Mesenchymal stem cell (in vitro differentiated cells and primary cell): ENCODE results near the gene KRT12.

Experiments
- DNase-seq: peaks from one replicate; pipeline ENCODE4 v3.0.0-alpha.2; 2013
- H2AFZ ChIP-seq: one replicate; pipeline ENCODE4 v1.6.1; 2013; ENCODE audit warnings: low read depth, mild to moderate bottlenecking, control low read depth, inconsistent platforms, low read length, moderate library complexity
- H2AK5ac ChIP-seq: 2 replicates; pipeline ENCODE4 v1.6.1; 2013; ENCODE audit warnings: low read length, moderate library complexity, mild to moderate bottlenecking, inconsistent platforms; ENCODE audit not compliant: severe bottlenecking
- H2BK120ac ChIP-seq: one replicate; pipeline ENCODE4 v1.6.1; 2013; ENCODE audit warnings: low read depth, mild to moderate bottlenecking, inconsistent platforms, low read length, moderate library complexity
- H2BK12ac ChIP-seq, 2 experiments: one replicate each; pipeline ENCODE4 v1.6.1; 2013; ENCODE audit warnings: inconsistent platforms in 2 of 2, low read length in 2 of 2, mild to moderate bottlenecking in 2 of 2, moderate library complexity in 2 of 2, control low read depth in 1 of 2
- H2BK15ac ChIP-seq: one replicate; pipeline ENCODE4 v1.6.1; 2013; ENCODE audit warnings: mild to moderate bottlenecking, low read depth, inconsistent platforms; ENCODE audit not compliant: poor library complexity, severe bottlenecking
- H2BK5ac ChIP-seq: 2 replicates; pipeline ENCODE4 v1.6.1; 2013; ENCODE audit warnings: low read depth, mild to moderate bottlenecking, low read length, control low read depth, inconsistent platforms; ENCODE audit not compliant: poor library complexity, severe bottlenecking
- H3K14ac ChIP-seq, 2 experiments: one replicate each; pipeline ENCODE4 v1.6.1; 2013; ENCODE audit warnings: inconsistent platforms in 2 of 2, low read length in 2 of 2, control low read depth in 1 of 2, mild to moderate bottlenecking in 1 of 2, moderate library complexity in 1 of 2
- H3K18ac ChIP-seq, 2 experiments: one replicate each; pipeline ENCODE4 v1.6.1; 2013; ENCODE audit warnings: inconsistent platforms in 2 of 2, low read length in 2 of 2, control low read depth in 1 of 2, low read depth in 1 of 2, mild to moderate bottlenecking in 1 of 2
- H3K23ac ChIP-seq, 2 experiments: one replicate each; pipeline ENCODE4 v1.6.1; 2013; ENCODE audit warnings: inconsistent platforms in 2 of 2, low read length in 2 of 2, mild to moderate bottlenecking in 2 of 2, moderate library complexity in 2 of 2, control low read depth in 1 of 2
- H3K27ac ChIP-seq: 2 replicates; pipeline ENCODE4 v1.5.1; 2013; ENCODE audit warnings: mild to moderate bottlenecking, moderate library complexity, low read length, control low read depth, inconsistent platforms; ENCODE audit not compliant: poor library complexity, severe bottlenecking
- H3K27me3 ChIP-seq, 2 experiments: 2 replicates each; pipeline versions ENCODE4 v1.6.1 to v1.7.0; 2013; ENCODE audit warnings: low read length in 2 of 2, mild to moderate bottlenecking in 2 of 2, moderate library complexity in 2 of 2, control low read depth in 1 of 2, inconsistent platforms in 1 of 2; ENCODE audit not compliant: control insufficient read depth in 1 of 2, insufficient read depth in 1 of 2
- H3K36me3 ChIP-seq, 2 experiments: 2 replicates each; pipeline versions ENCODE4 v1.6.1 to v1.7.0; 2013; ENCODE audit warnings: low read length in 2 of 2, control low read depth in 1 of 2, inconsistent platforms in 1 of 2, low read depth in 1 of 2, mild to moderate bottlenecking in 1 of 2; ENCODE audit not compliant: insufficient read depth in 2 of 2, control insufficient read depth in 1 of 2
- H3K4ac ChIP-seq, 2 experiments: one replicate each; pipeline ENCODE4 v1.6.1; 2013; ENCODE audit warnings: inconsistent platforms in 2 of 2, low read length in 2 of 2, mild to moderate bottlenecking in 2 of 2, moderate library complexity in 2 of 2, control low read depth in 1 of 2, low read depth in 1 of 2
- H3K4me1 ChIP-seq: 2 replicates; pipeline ENCODE4 v1.6.1; 2013; ENCODE audit warnings: low read depth, low read length, control low read depth; ENCODE audit not compliant: control insufficient read depth, insufficient read depth
- H3K4me2 ChIP-seq: 2 replicates; pipeline ENCODE4 v1.6.1; 2013; ENCODE audit warnings: low read length, mild to moderate bottlenecking, inconsistent platforms; ENCODE audit not compliant: poor library complexity, severe bottlenecking
- H3K4me3 ChIP-seq, 2 experiments: 2 replicates each; pipeline versions ENCODE4 v1.5.1 to v1.7.0; 2013; ENCODE audit warnings: low read length in 2 of 2, mild to moderate bottlenecking in 2 of 2, control low read depth in 1 of 2, low read depth in 1 of 2; ENCODE audit not compliant: insufficient read depth in 1 of 2
- H3K79me1 ChIP-seq: replicated peaks from 2 replicates; pipeline ENCODE4 v1.6.1; 2013; ENCODE audit warnings: mild to moderate bottlenecking, control low read depth, low read length, inconsistent platforms; ENCODE audit not compliant: poor library complexity, severe bottlenecking
- H3K9ac ChIP-seq: 2 replicates; pipeline ENCODE4 v1.7.0; 2013; ENCODE audit warnings: mild to moderate bottlenecking, low read length, moderate library complexity
- H3K9me3 ChIP-seq: 2 replicates; pipeline ENCODE4 v1.7.0; 2013; ENCODE audit warnings: mild to moderate bottlenecking, low read length; ENCODE audit not compliant: control insufficient read depth
- H4K8ac ChIP-seq: one replicate; pipeline ENCODE4 v1.6.1; 2013; ENCODE audit warnings: inconsistent platforms, mild to moderate bottlenecking, low read length, moderate library complexity
- H4K91ac ChIP-seq: one replicate; pipeline ENCODE4 v1.6.1; 2013; ENCODE audit warnings: mild to moderate bottlenecking, low read length, inconsistent platforms
- WGBS: methylation state at CpG from one replicate; pipeline ENCODE4 v1.1.7; 2013; ENCODE audit warnings: mixed read lengths; 5-methylcytosine and 5-hydroxymethylcytosine counted together

Gene KRT12

GRCh38 chr17:40822132-40822812, 44.8 kb downstream of the KRT12 start, which contains the start of gene KRT10:
KRT10 (minus strand) TSS chr17:40822614; CDS start chr17:40822585, 29 bp downstream.
- no peak within 1 kb of the TSS for H3K9ac ChIP-seq
- H3K36me3 ChIP-seq = peaks cover 7 to 16% of the 10 kb centered on the region in 2 experiments
- peaks cover 17% of the 10 kb centered on the region for H3K79me1 ChIP-seq
- H2BK5ac ChIP-seq = no peak within 1 kb of the TSS
- no peak within 1 kb of the TSS for H3K4me2 ChIP-seq
- H4K91ac ChIP-seq = no peak within 1 kb of the TSS
- WGBS = 93% methylated on average over 5 of the region's 7 CpGs
- H3K4me3 ChIP-seq = no peak within 1 kb of the TSS
- H2BK120ac ChIP-seq = no peak within 1 kb of the TSS
- H3K27me3 ChIP-seq = no peaks in the 10 kb centered on the region
- no peak for DNase-seq
- no peak within 1 kb of the TSS for H2BK15ac ChIP-seq
- no peak within 1 kb of the TSS for H3K18ac ChIP-seq
- H3K23ac ChIP-seq = no peak within 1 kb of the TSS
- no peak within 1 kb of the TSS for H4K8ac ChIP-seq
- H3K27ac ChIP-seq = no peak within 1 kb of the TSS
- no peak within 1 kb of the TSS for H2BK12ac ChIP-seq
- H3K14ac ChIP-seq = no peak within 1 kb of the TSS
- H3K4ac ChIP-seq = no peak within 1 kb of the TSS
- H3K9me3 ChIP-seq = no peaks in the 10 kb centered on the region
- H2AFZ ChIP-seq = no peak within 1 kb of the TSS
- no peak within 1 kb of the TSS for H2AK5ac ChIP-seq
- H3K4me1 ChIP-seq = peaks cover 1% of the 10 kb centered on the region

DNA sequence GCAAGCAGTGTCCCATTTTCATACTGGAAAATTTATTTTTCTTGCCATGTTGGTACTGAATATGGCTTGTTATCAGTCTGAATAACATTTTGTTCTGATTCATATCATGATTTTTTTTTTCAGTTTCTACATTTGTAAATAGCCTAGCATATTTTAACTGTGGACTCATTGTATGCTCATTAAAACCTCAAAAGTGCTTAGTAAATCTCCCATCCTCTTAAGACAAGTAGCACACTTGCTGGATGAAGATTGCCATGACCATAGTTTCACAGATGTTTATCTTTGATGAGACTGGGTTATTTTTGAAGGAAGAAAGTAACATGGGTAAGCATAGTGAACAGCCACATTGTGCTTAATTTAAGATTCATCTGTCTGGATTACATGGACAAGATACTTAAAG, 45.5 kb downstream of the KRT12 start:
- H3K9ac ChIP-seq = no peak overlapping the region
- H3K18ac ChIP-seq = no peak overlapping the region
- peaks cover 1% of the 10 kb centered on the region for H3K4me1 ChIP-seq
- DNase-seq = peak; percentile 10
- H3K27ac ChIP-seq = no peak overlapping the region
- H3K9me3 ChIP-seq = no peaks in the 10 kb centered on the region
- H2BK5ac ChIP-seq = no peak overlapping the region
- H3K14ac ChIP-seq = no peak overlapping the region
- H3K36me3 ChIP-seq = peaks cover 10 to 23% of the 10 kb centered on the region in 2 experiments
- H3K27me3 ChIP-seq = no peaks in the 10 kb centered on the region
- no peak overlapping the region for H2AK5ac ChIP-seq
- no peak overlapping the region for H2BK12ac ChIP-seq
- no peak overlapping the region for H3K23ac ChIP-seq
- H3K4ac ChIP-seq = no peak overlapping the region
- no peak overlapping the region for H2AFZ ChIP-seq
- no peak overlapping the region for H4K8ac ChIP-seq
- no peak overlapping the region for H2BK15ac ChIP-seq
- no peak overlapping the region for H3K4me2 ChIP-seq
- no peak overlapping the region for H4K91ac ChIP-seq
- H2BK120ac ChIP-seq = no peak overlapping the region
- H3K79me1 ChIP-seq = peaks cover 18% of the 10 kb centered on the region
- H3K4me3 ChIP-seq = no peak overlapping the region

DNA sequence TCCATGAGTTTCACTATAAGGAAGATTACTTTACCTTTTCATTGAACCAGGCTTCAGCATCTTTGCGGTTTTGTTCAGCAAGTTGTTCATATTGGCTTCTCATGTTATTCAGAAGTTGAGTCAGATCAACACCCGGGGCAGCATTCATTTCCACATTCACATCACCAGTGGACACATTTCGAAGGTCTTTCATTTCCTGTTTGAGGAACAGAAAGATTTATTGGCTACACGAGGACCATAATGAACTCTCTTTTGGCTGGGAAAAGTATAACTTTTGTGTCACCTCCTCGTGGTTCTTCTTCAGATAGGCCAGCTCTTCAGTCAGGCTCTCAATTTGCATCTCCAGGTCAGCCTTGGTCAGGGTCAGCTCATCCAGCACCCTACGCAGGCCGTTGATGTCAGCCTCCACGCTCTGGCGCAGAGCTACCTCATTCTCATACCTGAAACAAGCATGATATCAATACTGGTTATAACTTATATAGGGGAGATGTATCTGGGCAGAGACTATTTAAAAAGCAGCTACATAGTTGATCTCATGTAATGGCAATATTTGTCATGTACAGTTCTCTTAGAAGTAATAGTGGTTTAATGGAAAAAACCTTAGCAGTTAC, 46.7 kb downstream of the KRT12 start:
- Histone ChIP-seq H3K4ac (no peak overlapping the region), H2BK15ac (no peak overlapping the region), H4K8ac (no peak overlapping the region), H3K4me3 (peak overlapping the region in 1 of 2 experiments; percentile 87), H3K14ac (no peak overlapping the region), H3K4me2 (no peak overlapping the region), H3K79me1 (peaks cover 11% of the 10 kb centered on the region), H4K91ac (no peak overlapping the region), H2AK5ac (no peak overlapping the region), H3K36me3 (peaks cover 10 to 24% of the 10 kb centered on the region in 2 experiments), H3K27me3 (no peaks in the 10 kb centered on the region), H3K23ac (no peak overlapping the region), H3K18ac (no peak overlapping the region), H3K9me3 (no peaks in the 10 kb centered on the region), H2BK5ac (no peak overlapping the region), H3K4me1 (peaks cover 1% of the 10 kb centered on the region), H2BK120ac (no peak overlapping the region), H3K9ac (peak overlapping the region; percentile 94), H2AFZ (no peak overlapping the region), H3K27ac (no peak overlapping the region), H2BK12ac (no peak overlapping the region)
- WGBS = 90% methylated on average over 7 of the region's 9 CpGs
- no peak for DNase-seq

DNA sequence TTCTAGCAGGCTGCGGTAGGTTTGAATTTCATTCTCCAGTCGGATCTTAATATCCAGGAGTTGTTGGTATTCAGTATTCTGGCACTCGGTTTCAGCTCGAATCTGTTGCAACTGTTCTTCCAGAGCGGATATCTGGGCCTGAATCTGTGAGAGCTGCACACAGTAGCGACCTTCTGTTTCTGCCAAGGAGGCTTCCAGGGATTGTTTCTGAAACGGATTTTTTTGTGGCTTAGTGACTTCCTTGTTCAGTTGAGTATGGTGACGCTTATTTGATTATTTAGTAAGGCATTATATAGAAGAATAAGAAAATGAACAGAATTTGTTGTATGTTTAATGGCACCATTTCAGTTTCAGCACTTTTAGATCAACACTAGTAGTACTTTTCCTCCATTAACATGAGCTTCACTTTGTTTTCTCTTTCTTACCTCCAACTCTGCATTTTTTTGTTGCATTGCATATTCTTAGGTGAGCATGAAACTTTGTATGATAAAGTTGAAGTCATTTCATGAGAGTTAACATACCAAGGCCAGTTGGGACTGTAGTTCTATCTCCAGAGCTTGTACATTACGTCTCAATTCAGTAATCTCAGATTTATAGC, 47.4 kb downstream of the KRT12 start:
- Histone ChIP-seq H3K9ac (peak overlapping the region; percentile 94), H3K18ac (no peak overlapping the region)
- DNase-seq = peak; percentile 34

More for the DNA sequence above, 47.4 kb downstream of the KRT12 start:
- no peaks in the 10 kb centered on the region for H3K9me3 ChIP-seq
- H3K4ac ChIP-seq = no peak overlapping the region
- H2AK5ac ChIP-seq = no peak overlapping the region
- WGBS = 55% methylated on average over 7 of the region's 9 CpGs
- peak overlapping the region; percentile 64 for H2BK120ac ChIP-seq
- peaks cover 11% of the 10 kb centered on the region for H3K79me1 ChIP-seq
- H2BK15ac ChIP-seq = no peak overlapping the region
- H3K4me2 ChIP-seq = peak overlapping the region; percentile 39
- H2BK12ac ChIP-seq = no peak overlapping the region
- H4K91ac ChIP-seq = no peak overlapping the region
- peaks cover 1% of the 10 kb centered on the region for H3K4me1 ChIP-seq
- no peak overlapping the region for H3K23ac ChIP-seq
- no peak overlapping the region for H2BK5ac ChIP-seq
- H3K14ac ChIP-seq = no peak overlapping the region
- peak overlapping the region; percentile 87 for H4K8ac ChIP-seq
- peaks cover 10 to 24% of the 10 kb centered on the region in 2 experiments for H3K36me3 ChIP-seq
- no peak overlapping the region for H3K27ac ChIP-seq
- no peaks in the 10 kb centered on the region for H3K27me3 ChIP-seq
- H3K4me3 ChIP-seq = peak overlapping the region in 1 of 2 experiments; percentile 87
- no peak overlapping the region for H2AFZ ChIP-seq
